ENCODE results near the gene YY1AP1.
A peak's percentile ranks its signal among the peaks of the same experiment; 100 is the strongest.
"Not testable (repeated sequence)": the region's sequence is repeated elsewhere in the genome, so short reads cannot be mapped to it uniquely, and the experiment has no call there.

Gene YY1AP1, protein sequence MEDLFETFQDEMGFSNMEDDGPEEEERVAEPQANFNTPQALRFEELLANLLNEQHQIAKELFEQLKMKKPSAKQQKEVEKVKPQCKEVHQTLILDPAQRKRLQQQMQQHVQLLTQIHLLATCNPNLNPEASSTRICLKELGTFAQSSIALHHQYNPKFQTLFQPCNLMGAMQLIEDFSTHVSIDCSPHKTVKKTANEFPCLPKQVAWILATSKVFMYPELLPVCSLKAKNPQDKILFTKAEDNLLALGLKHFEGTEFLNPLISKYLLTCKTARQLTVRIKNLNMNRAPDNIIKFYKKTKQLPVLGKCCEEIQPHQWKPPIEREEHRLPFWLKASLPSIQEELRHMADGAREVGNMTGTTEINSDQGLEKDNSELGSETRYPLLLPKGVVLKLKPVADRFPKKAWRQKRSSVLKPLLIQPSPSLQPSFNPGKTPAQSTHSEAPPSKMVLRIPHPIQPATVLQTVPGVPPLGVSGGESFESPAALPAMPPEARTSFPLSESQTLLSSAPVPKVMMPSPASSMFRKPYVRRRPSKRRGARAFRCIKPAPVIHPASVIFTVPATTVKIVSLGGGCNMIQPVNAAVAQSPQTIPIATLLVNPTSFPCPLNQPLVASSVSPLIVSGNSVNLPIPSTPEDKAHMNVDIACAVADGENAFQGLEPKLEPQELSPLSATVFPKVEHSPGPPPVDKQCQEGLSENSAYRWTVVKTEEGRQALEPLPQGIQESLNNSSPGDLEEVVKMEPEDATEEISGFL

DNA sequence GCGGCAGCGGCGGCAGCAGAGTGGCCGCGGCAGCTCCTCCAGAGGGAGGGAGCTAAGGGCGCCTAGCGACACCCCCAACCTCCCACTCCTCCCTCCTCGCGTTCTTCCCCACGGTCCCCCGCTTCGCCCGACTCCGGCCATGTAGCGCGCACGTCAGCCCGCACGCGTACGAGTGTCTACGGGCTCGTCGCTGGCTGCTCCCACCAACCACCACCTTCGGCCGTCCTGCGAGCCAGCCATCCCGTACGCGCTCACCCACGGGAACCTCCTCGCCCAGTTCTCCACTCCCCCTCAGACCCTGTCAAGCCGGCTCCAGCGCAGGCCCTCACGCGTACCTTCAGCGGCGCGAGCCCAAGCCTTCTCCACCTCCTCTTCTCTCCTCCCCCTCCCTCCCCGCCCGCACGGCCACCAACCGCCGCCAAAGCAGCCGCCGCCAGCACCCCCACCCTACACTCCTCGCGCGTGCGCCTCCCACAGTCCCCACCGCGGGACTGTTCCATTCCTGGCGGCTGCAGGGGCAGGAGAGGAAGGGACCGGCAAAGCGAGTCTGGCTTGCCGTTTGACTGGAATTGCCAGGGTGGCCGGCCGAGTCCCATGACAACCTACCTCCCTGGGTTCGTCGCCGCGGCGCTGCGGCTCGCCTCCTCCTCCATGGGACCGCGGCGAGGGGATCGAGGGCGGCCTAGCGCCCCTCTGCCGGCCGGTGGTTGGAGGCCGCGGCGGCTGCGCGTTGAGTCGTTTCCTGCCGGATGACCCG lies at the start of gene YY1AP1:
Gene YY1AP1 (minus strand): TSS at position 451 of the 757 bp plus-strand sequence. CDS start 8,338 bp downstream, outside the sequence.
- peak; percentile 87 for DNase-seq
- Mint-ChIP-seq H3K27me3 (no peaks in the 10 kb centered on the region), H3K4me1 (peaks cover 25 to 69% of the 10 kb centered on the region in 2 donors), H3K36me3 (peaks cover 34 to 38% of the 10 kb centered on the region in 2 donors), H3K27ac (peak within 1 kb of the TSS; percentile 98), H3K4me3 (peak within 1 kb of the TSS; percentile 96 to 99), H3K9me3 (peaks cover 0 to 3% of the 10 kb centered on the region in 2 donors)
- peak; percentile 86 to 90 for ATAC-seq (replicated peaks)

DNA sequence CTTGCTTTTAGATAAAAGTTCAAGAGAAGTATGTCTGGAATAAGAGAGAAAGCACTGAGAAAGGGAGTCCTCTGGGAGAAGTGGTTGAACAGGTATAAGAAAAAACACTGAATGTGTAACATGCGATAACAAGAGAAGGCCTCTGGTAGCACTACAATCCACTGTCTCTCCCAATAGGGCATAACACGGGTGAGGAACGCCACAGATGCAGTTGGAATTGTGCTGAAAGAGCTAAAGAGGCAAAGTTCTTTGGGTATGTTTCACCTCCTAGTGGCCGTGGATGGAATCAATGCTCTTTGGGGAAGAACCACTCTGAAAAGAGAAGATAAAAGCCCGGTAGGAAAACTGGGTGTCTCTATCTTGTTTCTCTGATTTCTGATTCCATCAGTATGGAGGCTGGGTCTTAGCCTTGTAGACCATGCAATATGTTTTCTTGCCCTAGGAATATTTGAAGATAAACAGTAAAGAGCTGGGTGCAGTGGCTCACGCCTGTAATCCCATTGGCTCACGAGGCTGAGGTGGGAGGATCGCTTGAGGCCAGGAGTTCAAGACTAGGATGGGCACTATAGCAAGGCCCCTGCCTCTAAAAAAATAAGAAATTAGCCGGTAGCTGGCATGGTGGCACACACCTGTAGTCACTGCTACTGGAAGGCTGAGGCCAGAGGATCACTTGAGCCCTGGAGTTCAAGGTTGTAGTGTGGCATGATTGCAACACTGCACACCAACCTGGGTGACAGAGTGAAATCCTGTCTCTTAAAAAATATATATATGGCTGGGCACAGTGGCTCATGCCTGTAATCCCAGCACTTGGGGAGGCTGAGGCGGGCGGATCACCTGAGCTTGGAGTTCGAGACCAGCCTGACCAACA lies 40.7 kb upstream of the YY1AP1 start:
- H3K27ac Mint-ChIP-seq: no peak overlapping the region
- H3K36me3 Mint-ChIP-seq: peaks cover 24% of the 10 kb centered on the region in 2 donors
- no peak for DNase-seq

DNA sequence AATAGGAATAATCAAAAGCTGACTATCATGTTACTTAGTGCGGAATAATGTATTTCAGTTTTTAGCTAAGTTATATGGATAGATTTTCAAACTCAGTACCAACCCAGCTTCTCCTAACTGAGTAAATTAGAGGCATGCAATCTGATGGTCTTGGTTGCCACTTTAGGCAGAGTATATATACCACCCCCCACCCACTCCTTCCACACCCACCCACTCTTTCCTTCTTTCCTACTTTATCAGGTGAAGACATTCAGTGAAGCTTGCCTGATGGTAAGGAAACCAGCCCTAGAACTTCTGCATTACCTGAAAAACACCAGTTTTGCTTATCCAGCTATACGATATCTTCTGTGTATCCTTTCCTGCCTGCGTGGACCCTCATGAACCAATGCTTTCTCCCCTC lies 36.6 kb upstream of the YY1AP1 start:
- Mint-ChIP-seq H3K36me3 (peaks cover 18 to 21% of the 10 kb centered on the region in 2 donors), H3K9me3 (no peaks in the 10 kb centered on the region), H3K27ac (no peak overlapping the region), H3K27me3 (no peaks in the 10 kb centered on the region), H3K4me1 (no peaks in the 10 kb centered on the region), H3K4me3 (no peak overlapping the region)
- DNase-seq (no peak), ATAC-seq (replicated peaks) (no peak)

More for the DNA sequence above, 40.7 kb upstream of the YY1AP1 start:
- no peak overlapping the region for H3K4me3 Mint-ChIP-seq
- ATAC-seq (replicated peaks): peak in 1 of 2 donors; percentile 36
- no peaks in the 10 kb centered on the region for H3K4me1 Mint-ChIP-seq
- no peaks in the 10 kb centered on the region for H3K9me3 Mint-ChIP-seq
- H3K27me3 Mint-ChIP-seq: no peaks in the 10 kb centered on the region

DNA sequence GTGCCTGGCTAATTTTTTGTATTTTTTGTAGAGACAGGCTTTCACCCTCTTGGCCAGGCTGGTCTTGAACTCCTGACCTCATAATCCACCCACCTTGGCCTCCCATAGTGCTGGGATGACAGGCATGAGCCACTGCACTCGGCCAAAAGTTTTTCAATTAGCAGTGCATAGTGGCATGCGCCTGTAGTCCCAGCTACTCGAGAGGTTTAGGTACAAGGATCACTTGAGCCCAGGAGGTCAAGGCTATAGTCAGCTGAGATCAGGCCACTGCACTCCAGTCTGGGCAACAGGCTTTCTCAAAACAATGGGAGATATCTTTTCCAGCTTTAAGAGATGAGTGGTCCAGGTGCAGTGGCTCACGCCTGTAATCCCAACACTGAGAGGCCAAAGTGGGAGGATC lies 31.1 kb upstream of the YY1AP1 start:
- Mint-ChIP-seq H3K4me3 (no peak overlapping the region), H3K27ac (no peak overlapping the region), H3K9me3 (no peaks in the 10 kb centered on the region), H3K27me3 (no peaks in the 10 kb centered on the region), H3K4me1 (peaks cover 3 to 13% of the 10 kb centered on the region in 2 donors), H3K36me3 (peaks cover 23 to 28% of the 10 kb centered on the region in 2 donors)
- no peak for ATAC-seq (replicated peaks)
- no peak for DNase-seq

DNA sequence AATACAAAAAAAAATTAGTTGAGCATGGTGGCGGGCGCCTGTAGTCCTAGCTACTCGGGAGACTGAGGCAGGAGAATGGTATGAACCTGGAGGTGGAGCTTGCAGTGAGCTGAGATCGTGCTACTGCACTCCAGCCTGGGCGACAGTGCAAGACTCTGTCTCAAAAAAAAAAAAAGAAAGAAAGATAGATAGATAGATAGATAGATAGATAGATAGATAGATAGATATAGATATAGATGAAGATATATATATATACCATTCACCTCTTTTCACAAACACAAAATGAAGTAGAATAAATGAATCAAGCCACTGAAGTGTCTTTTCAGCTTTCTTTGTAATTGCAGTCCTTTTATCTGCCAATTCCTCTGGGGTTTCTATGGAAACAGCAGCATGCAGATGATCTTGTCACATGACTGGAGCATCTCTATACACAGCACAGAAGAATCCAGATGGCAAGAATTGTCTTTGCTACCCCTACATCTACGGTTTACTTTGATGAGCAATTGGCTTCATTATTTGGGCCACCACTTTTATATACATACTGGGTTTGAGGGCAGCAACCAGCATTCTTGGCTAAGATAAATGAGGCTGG lies 30.0 kb upstream of the YY1AP1 start:
- DNase-seq; H3K4me3 Mint-ChIP-seq; ATAC-seq (replicated peaks); H3K27me3 Mint-ChIP-seq; H3K9me3 Mint-ChIP-seq; H3K27ac Mint-ChIP-seq: not testable (repeated sequence)
- peaks cover 3 to 13% of the 10 kb centered on the region in 2 donors for H3K4me1 Mint-ChIP-seq
- H3K36me3 Mint-ChIP-seq: peaks cover 28 to 36% of the 10 kb centered on the region in 2 donors

DNA sequence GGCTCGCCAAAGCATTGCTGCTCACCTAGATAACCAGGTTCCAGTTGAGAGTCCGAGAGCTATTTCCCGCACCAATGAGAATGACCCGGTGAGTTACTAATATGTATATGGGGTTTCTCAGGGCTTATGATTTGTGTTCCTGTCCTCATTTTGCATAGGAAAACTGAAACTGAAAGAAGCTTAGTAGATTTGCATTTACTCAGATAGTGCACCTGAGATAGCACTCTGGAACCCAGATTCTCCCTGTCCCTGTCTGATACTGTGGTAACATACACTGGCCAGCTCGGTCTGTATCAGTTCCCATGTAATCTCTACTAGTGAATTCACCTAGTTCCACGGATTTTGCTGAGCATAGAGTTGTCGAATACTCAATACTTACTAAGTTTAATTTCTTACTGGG lies 28.5 kb upstream of the YY1AP1 start:
- peaks cover 3 to 13% of the 10 kb centered on the region in 2 donors for H3K4me1 Mint-ChIP-seq
- H3K9me3 Mint-ChIP-seq: no peaks in the 10 kb centered on the region
- no peak overlapping the region for H3K4me3 Mint-ChIP-seq
- H3K36me3 Mint-ChIP-seq: peaks cover 32 to 41% of the 10 kb centered on the region in 2 donors
- H3K27ac Mint-ChIP-seq: no peak overlapping the region
- peak; percentile 53 to 62 for ATAC-seq (replicated peaks)
- no peaks in the 10 kb centered on the region for H3K27me3 Mint-ChIP-seq
- no peak for DNase-seq

DNA sequence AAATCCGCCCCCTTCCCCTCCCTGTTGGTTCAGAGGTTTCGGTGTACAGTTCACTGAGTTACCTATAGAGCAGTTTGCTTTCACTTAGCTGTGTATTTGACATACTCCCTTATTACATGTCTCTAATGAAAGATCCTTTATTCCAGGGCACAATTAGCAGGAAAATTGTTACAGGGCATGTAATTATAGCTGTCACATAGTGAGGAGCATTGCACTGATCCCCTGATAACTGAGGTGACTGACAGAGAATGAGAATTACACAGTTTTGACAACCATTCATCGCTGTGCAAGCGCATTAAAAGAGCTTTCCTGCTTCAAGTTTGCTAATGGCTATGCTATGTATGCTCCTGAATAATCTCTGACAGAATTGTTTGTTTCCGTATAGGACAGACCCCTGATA lies 27.2 kb upstream of the YY1AP1 start:
- ATAC-seq (replicated peaks) (no peak), DNase-seq (no peak)
- Mint-ChIP-seq H3K36me3 (peaks cover 28 to 41% of the 10 kb centered on the region in 2 donors), H3K9me3 (no peaks in the 10 kb centered on the region), H3K4me1 (peaks cover 3 to 13% of the 10 kb centered on the region in 2 donors), H3K27ac (no peak overlapping the region), H3K27me3 (no peaks in the 10 kb centered on the region), H3K4me3 (no peak overlapping the region)

DNA sequence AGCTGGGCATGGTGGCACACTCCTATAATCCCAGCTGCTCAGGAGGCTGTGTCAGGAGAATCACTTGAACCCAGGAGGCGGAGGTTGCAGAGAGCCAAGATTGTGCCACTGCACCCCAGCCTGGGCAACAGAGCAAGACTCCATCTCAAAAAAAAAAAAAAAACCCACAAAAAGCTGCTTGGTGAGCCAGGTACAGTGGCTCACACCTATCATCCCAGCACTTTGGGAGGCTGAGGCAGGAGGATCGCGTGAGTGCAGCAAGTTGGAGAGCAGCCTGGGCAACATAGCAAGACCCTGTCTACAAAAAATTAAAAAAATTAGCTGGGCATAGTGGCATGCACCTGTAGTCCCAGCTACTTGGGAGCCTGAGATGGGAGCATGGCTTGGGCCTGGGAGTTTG lies 26.5 kb upstream of the YY1AP1 start:
- H3K27ac Mint-ChIP-seq; H3K27me3 Mint-ChIP-seq; ATAC-seq (replicated peaks); H3K9me3 Mint-ChIP-seq; DNase-seq; H3K4me3 Mint-ChIP-seq: not testable (repeated sequence)
- Mint-ChIP-seq H3K4me1 (peaks cover 3 to 13% of the 10 kb centered on the region in 2 donors), H3K36me3 (peaks cover 25 to 37% of the 10 kb centered on the region in 2 donors)

DNA sequence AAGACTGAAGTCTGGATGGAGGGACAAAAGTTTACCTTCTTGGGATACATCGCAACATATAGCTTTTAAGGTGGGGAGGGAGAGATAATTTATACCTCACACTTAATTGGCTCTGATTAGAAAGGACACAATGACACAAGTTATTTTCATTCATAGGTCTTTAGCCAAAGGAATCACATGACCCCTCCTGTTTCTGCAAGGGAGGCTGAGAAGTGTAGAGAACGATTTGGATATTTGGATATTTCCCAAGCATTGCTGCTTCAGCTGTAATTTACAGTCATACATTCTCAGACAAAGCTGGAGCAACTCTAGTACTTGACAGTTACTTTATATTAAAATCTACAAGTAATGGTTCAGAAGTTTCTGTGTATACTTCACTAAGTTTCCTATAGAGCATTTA lies 24.5 kb upstream of the YY1AP1 start:
- ATAC-seq (replicated peaks) (no peak), DNase-seq (no peak)
- Mint-ChIP-seq H3K27me3 (no peaks in the 10 kb centered on the region), H3K27ac (no peak overlapping the region), H3K36me3 (peaks cover 27 to 44% of the 10 kb centered on the region in 2 donors), H3K4me1 (peaks cover 3 to 14% of the 10 kb centered on the region in 2 donors), H3K9me3 (no peaks in the 10 kb centered on the region), H3K4me3 (no peak overlapping the region)

DNA sequence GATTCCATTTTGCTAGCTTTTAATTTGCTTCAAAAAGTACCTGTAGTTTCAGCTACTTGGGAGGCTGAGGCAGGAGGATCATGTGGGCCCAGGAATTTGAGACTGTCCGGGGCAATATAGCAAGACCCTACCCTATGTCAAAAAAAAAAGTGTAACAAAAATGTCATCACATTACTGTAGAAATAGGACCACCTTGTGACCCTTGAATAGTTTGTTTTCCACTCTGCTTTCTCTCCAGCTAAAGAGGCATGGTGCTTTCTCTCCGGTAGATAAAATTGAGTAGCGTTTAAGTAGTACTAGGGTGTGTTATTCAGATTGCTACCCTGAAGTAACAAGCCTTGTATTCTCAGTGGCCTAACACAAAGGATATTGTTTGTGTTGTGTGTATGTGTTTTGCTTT lies 24.1 kb upstream of the YY1AP1 start:
- H3K9me3 Mint-ChIP-seq; H3K27me3 Mint-ChIP-seq; H3K27ac Mint-ChIP-seq; DNase-seq; ATAC-seq (replicated peaks); H3K4me3 Mint-ChIP-seq: not testable (repeated sequence)
- H3K36me3 Mint-ChIP-seq: peaks cover 30 to 44% of the 10 kb centered on the region in 2 donors
- peaks cover 4 to 19% of the 10 kb centered on the region in 2 donors for H3K4me1 Mint-ChIP-seq

DNA sequence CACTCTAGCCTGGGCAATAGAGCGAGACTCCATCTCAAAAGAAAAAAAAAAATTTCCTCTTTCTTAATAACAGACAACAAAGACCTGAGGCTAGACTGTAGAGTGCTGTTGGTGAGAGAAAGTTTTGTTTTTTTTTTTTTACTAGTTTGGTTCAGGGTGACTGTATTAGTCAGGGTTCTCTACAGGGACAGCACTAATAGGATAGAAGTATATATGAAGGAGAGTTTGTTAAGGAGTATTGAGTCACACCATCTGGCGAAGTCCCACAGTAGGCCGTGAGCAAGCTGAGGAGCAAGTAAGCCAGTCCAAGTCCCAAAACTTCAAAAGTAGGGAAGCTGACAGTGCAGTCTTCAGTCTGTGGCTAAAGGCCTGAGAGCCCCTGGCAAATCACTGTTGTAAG lies 22.9 kb upstream of the YY1AP1 start:
- peaks cover 31 to 41% of the 10 kb centered on the region in 2 donors for H3K36me3 Mint-ChIP-seq
- not testable (repeated sequence) for H3K27ac Mint-ChIP-seq, H3K4me3 Mint-ChIP-seq

DNA sequence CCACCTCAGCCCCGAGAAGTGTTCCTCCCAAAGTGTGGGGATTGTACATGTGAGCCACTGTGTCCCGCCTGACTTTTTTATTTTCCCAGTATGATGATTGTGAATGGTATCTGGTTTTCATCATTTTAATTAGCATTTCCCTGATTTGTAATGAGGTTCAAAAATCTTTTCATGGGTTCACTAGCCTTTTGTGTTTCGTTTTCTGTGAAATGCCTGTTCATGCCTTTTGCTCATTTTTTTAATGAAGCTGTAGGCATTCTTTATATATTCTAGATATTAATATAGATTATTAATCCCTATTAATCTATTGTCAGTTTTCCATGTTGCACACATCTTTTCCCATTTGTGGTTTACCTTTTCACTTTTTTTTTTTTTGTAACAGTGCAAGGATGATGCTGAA lies 20.8 kb upstream of the YY1AP1 start:
- H3K27ac Mint-ChIP-seq: no peak overlapping the region
- H3K27me3 Mint-ChIP-seq: no peaks in the 10 kb centered on the region
- no peak overlapping the region for H3K4me3 Mint-ChIP-seq
- no peak for ATAC-seq (replicated peaks)
- H3K4me1 Mint-ChIP-seq: peaks cover 10 to 17% of the 10 kb centered on the region in 2 donors
- H3K9me3 Mint-ChIP-seq: no peaks in the 10 kb centered on the region
- peaks cover 22 to 34% of the 10 kb centered on the region in 2 donors for H3K36me3 Mint-ChIP-seq
- no peak for DNase-seq

More for the DNA sequence above, 22.9 kb upstream of the YY1AP1 start:
- not testable (repeated sequence) for ATAC-seq (replicated peaks); H3K9me3 Mint-ChIP-seq; DNase-seq; H3K27me3 Mint-ChIP-seq
- H3K4me1 Mint-ChIP-seq: peaks cover 7 to 16% of the 10 kb centered on the region in 2 donors

DNA sequence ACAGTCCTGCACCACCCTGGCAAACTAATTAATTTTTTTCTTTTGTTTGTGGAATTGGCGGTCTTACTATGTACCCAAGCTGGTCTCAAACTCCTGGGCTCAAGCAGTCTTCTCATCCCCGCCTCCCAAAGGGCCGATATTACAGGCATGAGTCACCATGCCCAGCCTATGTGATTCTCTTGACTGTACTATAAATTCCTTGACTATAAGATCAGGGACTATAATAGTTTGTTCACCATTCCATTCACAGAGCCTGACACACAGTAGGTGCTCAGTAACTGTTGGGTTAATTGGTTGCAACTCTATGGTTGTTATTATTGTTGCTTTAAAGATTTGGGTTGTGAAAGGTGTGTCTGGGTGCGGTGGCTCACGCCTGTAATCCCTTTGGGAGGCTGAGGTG lies 17.6 kb upstream of the YY1AP1 start:
- Mint-ChIP-seq H3K4me3 (no peak overlapping the region), H3K27ac (peak overlapping the region; percentile 14), H3K9me3 (no peaks in the 10 kb centered on the region), H3K36me3 (peaks cover 23 to 34% of the 10 kb centered on the region in 2 donors), H3K27me3 (no peaks in the 10 kb centered on the region), H3K4me1 (peaks cover 16 to 30% of the 10 kb centered on the region in 2 donors)
- ATAC-seq (replicated peaks) (no peak), DNase-seq (no peak)

All from stimulated activated naive B cell treated with anti-CD40 and anti-IgM and Interleukin-4, amounts not matched to agents 10 μg/mL and 1 μg/mL and 100 μg/mL, for 72 hours (primary cell).